HEK293T (cell line): ENCODE measurements around the gene GRIN2C.

ENCODE experiments used
- BHLHE40 ChIP-seq: fragments of 450-650 bp; IDR thresholded peaks from 2 replicates; pipeline ENCODE4 v1.6.1; 2016; ENCODE audit warnings: mild to moderate bottlenecking, moderate library complexity, borderline replicate concordance
- ELF4 ChIP-seq: fragments of 450-650 bp; IDR thresholded peaks from 2 replicates; pipeline ENCODE4 v1.6.1; 2017; ENCODE audit warnings: antibody characterized with exemption
- FOXK2 ChIP-seq: fragments of 450-650 bp; IDR thresholded peaks from 2 replicates; pipeline ENCODE4 v1.6.1; 2016; ENCODE audit warnings: mild to moderate bottlenecking
- NFRKB ChIP-seq: fragments of 450-650 bp; IDR thresholded peaks from 2 replicates; pipeline ENCODE4 v1.6.1; 2016; ENCODE audit warnings: mild to moderate bottlenecking, moderate library complexity
- SUZ12 ChIP-seq: fragments of 450-650 bp; IDR thresholded peaks from 2 replicates; pipeline ENCODE4 v1.6.1; 2016; ENCODE audit warnings: mild to moderate bottlenecking
- ZNF384 ChIP-seq: fragments of 450-650 bp; IDR thresholded peaks from 2 replicates; pipeline ENCODE4 v1.6.1; 2016

GRCh38 chr17:74822335-74822938, 37.2 kb downstream of the GRIN2C start:
- TF ChIP-seq NFRKB (no peak), FOXK2 (no peak), ZNF384 (no peak), BHLHE40 (no peak), SUZ12 (no peak), ELF4 (no peak)
